Measurements from ENCODE around the gene NINJ1.
"Not testable (repeated sequence)": the region's sequence is repeated elsewhere in the genome, so short reads cannot be mapped to it uniquely, and the experiment has no call there.

NINJ1 gene

DNA sequence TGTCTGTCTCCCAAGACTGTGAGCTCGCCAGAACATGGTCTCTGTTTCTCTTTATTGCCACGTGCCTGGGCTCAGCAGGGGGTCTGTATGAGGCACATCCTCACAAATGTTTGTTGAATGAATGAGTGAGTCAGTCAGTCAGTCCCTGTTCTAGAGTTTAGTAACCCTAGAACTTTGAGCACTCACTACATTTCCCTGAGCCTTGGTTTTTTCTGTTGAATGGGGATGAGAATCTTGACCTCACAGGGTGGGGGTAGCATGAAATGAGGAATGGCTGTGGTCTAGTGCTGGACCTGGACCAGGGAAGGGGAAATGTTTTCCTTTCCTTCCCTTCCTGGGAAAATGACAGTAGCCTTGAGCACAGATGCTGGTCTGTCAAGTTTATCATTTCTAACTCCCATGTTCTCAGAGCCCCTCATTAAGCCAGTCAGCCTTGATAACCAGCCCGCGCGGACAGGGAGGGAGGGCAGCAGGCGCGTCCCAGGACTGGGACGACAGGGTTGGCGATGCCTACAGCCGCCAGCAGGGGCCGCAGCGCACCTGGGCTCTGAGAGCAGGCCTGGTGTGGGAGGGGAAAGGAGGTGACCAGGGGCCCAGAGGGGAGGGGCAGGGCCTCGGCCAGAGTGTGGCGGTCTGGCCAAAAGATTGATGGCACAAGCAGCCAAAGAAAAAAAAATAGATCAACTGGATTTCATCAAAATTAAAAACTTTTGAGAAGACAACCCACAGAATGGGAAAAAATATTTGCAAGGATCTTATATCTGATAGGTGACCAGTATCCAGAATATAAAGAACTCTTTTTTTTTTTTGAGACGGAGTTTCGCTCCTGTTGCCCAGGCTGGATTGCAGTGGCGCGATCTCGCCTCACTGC, 25.8 kb upstream of the NINJ1 start:
- DNase-seq: peak; percentile 67

DNA sequence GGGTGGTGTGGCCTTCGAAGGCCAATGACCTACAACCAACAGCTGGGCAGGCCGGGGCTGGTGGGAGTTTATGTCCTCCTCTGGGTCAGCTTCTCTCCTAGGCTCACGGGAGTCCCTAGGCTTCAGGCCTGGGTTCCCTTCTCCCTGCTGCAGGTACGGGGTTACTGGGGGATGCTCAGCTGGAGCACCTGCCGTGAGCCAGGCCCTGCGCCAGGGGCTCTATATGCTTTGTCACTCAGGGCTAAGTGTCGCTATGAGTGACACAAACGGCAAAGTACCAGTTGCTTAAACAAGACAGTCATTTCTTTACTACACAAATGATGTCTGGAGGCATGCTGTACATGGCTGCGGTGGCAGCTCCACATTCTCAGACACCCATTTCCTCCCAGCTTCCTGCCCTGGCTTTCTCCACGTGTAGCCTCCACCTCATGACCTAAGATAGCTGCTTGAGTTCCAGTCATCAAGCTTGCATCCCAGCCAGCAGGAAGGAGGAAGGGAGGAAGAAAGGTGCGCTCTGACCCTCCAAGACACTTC, 22.5 kb upstream of the NINJ1 start:
- no peak for DNase-seq

DNA sequence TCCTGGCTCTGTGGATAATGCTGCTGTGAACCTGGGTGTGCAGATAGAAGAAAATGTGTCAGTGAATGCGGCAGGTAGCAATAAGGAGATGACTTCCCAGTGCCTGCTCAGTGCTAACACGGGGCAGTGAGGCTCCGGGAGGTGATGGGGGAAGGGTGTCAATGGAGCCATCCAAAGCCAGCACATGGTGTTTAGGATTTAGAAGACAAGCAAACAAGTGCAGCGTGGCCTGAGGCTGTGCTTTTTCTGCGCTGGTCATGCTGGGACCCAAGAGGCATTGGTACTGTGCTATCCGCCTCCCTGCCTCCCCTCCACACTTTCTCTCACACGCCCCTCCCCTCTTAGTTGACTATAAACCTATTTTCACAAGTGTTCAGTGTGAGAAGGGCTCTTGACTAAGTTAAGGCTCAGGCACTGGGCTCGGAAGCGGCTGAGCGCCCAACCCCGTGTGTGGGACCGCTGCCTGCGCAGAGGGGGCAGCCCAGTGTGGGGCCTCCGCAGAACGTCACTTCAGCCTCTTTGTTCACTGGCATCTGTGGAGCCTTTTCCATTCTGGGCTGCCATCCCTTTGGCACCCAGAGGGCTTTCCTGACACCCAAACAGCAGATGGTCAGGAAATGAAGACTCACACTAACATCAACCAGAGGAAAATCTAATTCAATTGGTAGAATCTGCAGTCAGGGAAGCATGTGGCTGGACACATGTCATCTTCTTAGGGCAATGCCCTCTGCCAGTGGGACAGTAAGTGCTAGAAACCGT, 21.8 kb upstream of the NINJ1 start:
- no peak for DNase-seq

DNA sequence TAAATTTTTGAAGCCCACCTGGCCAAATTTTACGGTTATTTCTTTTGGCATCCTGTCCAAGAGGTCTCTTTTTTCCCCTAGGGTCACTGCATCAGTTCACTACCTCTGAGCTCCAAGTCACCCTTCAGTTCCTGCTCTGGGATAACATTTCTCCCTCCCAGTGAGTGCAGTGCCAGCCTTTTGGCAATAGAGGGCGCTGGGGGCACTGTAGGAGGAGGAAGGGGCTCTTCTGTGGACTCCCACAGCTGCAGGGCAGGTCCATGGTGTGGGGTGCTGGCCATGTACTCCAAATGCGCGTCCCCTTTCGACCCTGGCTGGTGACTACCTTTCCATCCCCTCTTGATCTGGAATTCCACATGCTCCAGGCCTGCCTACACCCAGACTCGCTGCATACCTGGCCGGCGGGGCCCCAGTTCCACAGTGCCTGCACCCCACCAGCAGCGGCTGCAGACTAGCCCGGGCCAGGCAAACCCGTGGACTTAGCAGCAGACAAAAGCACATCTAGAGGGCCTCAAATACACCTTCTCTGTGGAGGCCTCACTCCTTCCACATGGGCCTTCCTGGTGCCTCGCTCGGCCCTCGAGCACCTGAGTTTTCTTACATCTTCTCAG, 20.3 kb upstream of the NINJ1 start:
- DNase-seq: peak; percentile 32

DNA sequence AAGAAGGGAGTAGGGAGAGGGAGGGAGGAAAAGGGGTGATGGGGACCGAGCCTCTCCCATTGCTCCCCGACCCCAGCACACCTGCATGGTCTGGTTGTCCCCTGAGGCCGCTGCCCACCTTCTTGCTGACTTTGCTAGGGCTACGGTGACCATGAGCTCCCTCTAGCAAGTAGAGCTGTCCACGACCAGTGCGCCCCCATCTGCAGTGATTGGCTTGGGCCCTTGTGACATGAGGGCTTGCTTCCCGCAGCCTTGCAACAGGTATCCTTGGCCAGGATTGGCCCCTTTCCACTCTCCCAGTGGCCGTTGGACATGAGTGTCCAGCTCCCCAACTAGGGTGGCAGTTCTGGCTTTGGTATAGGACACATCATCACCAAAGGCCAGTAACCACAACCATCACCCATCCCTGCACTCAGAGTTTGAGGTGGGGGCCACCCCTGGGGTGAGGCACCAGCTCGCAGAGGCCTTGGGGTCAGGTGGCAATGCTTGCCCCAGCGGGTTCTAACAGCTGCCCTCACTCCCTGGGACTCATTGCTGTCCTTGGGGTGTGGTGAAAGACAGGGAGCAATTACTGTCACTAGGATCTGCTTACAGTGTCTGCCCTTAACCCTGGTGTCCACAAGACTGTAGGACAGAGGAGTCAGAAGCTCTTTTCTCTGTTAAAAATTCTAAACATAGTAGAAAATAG, 17.2 kb upstream of the NINJ1 start:
- no peak for DNase-seq

DNA sequence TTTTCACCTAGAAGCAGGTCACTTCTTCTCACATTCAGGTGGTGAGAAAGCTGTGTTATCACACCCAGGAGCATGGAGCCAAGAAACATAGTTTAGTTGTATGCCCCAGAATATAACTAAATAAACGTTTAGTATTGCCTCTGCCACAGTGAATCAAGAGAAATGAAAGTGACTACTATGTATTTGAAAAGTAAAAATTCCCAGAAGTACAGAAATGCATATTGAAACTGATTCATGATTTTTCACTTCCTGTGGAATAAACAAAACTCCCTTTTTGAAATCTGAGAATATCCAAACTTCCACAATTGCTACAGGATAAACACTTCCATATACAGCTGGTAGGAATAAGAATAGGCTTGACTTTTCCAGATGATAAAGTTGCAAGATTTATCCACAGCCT, 15.3 kb upstream of the NINJ1 start:
- no peak for DNase-seq

DNA sequence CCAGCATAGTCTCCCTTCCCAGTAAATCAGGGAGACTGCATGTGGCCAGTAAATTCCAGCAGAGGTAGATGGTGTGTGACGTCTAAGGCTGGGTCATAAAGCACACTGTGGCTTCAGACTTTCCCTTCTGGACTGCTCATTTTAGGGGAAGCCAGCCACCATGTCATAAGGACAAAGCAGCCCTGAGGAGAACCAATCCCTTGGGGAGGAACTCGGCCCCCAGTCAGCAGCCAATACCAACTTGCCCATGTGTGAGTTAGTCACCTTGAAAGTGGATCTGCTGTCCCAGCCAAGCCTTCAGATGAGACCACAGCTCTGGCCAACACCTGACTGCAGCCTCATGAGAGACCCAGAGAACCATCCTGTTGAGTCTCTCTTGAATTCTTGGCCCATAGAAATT, 14.7 kb upstream of the NINJ1 start:
- no peak for DNase-seq

DNA sequence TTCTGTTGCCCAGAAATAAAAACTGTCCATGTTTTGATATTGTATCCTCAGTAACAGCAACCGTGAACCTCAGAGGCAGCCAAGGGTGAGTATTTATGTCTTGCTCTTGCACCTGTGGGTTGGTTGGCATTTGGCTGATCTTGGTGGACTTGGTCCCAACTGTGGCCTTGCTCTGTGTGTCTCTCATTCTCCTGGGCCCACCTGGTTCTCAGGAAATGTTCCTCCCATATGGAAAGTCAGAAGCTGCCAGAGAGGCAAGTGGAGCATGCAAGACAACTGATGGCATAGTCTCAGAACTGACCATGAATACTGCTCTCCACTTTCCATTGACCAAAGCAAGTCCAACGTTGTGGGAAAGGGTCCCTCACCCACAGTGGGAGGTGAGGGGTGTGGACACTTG, 13.6 kb upstream of the NINJ1 start:
- DNase-seq: no peak

DNA sequence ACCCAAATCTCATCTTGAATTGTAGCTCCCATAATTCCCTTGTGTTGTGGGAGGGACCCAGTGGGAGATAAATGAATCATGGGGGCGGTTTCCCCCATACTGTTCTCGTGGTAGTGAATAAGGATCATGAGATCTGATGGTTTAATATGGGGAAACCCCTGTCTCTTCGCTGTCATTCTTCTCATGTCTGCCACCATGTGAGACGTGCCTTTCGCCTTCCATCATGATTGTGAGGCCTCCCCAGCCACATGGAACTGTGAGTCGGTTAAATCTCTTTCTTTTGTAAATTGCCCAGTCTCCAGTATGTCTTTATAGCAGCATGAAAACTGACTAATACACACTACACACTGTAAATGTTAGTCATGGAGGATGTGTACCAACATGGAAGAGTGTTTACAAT, 12.6 kb upstream of the NINJ1 start:
- DNase-seq: not testable (repeated sequence)

DNA sequence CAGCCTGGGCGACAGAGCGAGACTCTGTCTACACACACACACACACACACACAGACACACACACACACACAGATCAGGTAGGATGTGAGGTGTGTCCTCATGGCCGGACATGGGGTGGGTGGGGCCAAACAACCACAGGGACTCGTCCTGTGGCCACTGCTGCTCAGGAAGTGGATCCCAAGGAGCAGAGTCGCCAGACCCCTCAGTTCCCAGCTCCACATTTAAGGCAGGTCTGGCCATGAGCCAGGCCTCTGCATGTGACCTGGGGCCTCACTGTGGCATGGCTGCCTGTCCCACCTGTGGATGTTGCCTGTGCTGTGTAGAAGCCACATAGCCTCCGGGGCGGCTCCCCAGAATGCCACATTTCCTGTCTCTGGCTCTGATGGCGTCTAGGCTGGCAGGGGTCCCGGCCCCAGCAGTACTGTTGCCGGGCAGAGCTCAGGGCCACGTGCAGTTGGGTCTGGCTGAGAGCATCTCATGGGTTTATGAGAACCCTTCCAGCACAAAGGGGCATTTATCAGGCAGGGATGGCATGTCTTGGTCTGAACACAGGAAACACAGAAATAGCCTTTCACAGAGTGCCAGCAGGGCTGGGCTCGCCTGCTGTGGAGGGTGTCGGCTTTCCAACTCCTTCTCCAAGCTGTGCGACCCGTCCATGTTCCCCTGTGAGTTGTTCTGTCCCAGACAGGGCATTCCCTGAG, 9.9 kb upstream of the NINJ1 start:
- DNase-seq: peak; percentile 68

DNA sequence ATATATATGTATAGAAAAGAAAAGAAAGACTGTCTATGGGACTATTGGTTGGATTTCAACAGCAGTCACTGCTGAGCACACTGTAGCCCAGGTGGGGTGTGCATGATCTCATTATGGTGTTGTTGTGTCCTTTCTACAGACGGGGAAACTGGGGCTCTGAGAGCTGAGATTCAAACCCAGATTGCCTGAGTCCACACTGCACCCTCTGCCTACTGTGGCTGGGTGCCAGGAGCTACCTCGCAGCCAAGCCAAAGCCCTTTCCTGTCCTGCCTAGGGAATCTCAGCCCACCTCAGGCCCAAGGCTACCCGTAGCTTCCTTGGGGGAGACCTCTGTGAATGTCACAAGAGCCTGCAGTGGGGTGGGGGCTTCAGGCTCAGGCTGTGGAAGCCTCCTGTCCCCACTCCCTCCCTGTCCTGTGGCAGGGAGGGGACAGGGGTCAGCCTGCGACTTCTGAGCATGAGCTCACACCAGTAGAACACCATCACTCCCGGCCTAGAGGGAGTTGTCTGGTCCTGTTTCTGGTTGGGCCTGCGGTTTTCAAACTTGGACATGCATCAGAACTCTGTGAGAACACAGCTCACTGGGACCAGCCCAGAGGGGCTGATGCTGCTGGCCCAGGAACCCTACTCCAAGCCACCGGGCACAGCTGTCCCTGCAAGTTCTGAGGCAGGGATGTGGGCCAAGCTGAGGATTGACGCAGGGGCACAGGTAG, 7.9 kb upstream of the NINJ1 start:
- DNase-seq: no peak

DNA sequence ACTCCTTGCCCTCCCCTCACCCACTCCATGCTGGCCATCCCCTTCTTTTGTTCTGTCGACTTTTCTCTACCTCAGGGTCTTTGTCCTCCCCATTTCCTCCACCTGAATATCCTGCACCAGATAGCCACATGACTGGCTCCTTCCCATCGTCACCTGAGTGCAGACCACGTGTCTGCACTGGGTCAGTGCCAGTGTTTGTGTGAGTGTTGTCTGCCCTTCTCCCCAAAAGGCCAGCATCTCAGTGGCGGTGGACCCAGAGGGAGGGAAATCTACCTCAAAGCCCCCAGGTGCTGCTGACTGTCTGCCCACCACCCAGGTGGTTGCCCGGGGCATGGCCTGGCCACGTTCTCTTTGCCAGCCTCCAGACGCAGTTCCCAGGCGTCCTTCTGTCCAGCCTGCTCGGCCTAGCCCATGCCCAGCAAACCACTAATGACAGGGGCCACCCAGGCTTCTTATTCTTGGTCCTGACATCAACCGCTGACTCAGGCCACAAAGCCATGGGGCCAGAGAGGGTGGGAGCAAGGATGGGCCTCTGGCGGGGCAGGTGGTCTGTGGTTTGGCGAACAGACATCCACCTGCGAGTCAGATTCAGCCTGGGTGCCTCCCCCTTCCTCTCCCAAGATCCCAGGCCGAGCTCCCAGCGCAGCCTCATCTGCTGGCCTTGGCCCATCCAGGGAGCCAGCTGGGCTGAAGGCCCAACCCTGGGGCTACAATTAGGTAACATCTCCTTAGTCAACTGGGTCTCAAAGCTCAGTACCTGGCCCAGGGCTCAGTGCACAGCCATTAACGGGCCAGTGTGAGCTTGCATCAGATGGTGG, 5.5 kb upstream of the NINJ1 start:
- DNase-seq: no peak

DNA sequence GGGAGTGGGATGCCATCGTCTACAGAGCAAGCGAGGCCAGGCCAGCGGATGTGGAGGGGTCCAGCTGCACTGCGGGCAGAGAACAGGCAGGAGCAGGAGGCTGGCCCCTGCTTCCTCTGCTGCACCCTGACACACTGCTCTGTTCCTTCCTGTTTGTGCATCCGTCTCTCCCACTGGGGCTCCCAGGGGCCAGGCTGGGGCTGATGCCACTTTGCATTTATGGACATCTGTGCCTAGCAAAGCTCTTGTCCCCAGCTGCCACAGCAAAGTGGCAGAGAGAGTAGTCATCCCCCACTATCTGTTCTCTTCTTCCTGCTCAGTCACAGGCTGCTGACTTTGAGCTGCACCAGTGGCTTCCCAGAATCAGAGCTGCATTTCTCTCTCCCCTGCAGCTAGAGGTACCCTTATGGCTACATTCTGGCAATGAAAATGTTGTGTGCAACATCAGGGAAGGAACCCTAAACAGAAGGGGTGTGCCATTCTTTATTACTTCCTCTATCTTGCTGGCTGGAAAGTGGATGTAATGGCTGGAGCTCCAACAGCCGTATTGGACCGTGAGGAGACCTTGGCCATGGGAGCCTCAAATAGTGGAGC, 4.2 kb upstream of the NINJ1 start:
- DNase-seq: no peak

DNA sequence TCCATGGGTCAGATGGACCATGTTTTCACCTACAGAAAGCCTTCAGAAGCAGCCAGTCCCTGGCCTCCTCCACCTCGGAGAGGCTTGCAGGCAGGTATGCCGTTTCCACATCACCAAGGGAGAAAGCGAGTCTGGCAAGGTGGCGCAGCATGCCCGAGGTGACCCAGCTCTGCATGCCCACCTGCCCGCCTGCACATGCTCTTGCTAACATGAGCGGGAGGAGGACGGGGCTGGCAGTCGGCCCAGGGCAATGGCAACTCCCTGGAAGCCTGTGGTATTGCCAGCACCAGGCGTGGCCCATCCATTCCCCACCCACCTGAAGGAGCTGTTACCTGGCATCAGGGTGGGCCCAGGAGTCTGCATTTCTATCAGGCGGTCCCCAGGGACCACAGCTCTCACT, 3.3 kb upstream of the NINJ1 start:
- no peak for DNase-seq

DNA sequence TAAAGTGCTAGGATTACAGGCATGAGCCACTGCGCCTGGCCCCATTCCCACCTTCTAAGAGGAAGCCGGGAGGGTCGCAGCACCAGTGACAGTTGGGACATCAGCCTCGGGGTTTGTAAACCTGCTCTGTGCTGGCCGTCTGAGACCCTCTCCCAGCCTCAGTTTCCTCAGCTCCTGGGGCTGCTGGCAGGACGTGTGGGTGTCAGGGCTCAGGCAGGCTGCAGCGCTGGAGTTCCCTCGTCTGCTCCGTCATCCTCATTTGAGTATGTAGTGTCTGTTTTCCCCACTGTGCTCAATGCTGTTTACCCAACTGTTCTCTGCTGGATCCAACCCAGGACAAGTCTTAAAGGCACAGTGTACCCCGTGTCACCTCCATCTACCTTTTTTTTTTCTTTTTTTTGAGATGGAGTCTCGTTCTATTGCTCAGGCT, 2.0 kb upstream of the NINJ1 start:
- no peak for DNase-seq

DNA sequence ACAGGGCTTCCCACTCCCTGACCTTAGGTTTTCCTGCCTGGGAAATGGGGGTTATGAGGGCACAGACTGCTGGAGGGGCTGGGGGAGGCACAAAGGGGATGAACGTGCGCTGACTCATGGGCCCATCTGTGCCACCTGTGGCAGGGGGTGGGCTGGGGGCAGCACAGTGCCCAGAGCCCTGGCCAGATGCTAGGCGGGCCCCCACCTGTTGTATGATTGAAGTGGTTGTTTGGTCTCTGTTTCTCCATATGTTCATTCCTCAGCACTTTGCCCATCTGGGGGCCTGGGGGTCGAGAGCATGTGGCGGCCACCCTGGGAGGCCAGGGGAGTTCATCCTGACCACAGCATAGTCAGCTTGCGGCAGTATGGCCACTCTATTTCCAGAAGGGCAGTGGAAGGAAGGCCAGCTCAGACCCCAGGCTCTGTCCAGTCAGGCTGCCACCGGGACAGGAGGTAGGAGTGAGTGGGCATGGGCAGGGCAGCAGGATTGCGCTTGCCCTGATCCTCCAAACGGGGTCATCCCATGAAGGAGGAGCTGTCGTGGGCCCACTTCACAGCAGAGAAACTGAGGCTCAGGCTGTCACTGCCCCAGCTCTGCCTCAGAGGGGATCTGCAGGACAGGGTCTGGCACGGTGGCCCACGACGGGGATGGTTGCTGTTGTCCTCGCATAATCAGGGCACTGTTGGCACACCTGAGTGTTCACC, 841 bp upstream of the NINJ1 start:
- DNase-seq: no peak

DNA sequence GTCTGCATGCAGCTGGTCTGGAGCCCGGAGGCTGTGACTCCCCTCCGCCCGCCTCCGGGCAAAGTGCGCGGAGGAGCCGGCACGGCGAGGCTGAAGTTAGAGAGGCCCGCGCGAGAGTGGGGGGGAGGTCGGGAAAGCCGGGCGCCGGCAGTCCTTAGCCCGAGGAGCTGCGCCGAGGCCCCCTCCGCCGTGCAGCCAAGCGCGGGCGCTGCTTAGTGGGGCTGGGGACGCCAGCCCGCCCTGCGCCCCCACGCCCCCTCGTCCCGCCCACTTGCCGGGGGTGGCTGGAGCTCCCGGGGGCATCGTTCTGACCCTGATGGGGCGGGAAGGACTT, 403 bp downstream of the NINJ1 start:
- DNase-seq: no peak

DNA sequence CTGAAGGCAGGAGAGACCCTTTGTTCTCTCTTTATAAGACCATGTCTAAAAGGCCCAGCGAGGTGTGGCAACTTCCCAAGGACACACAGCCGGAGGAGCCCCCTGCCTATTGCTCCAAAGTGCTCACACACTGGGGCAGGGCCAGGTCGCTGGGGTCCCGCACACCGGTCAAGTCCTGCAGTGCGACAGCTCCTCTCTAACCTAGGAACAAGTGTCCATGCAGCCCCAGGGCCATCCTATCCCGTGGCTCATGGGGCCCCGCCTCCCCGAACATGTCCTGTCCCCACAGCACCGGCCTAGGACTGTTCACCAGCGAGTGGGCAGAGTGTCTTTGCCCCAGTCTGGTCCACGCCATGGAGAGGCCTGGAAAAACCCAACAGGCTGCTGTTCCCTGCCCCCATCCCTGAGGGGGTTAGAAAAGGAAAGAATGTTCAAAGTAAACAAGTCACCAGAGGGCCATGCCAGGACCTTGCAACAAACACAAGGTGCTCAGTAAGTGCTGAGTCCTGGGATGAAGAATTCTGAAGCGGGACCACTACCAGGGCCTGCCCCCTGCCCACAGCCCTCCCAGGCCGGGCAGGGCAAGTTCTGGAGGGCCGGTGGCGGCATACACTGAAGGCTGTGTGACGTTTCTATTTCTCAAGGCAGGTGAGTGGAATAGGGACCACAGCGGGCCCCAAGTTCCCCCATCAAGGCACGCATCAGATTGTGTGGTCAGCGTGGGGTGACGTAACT, 938 bp downstream of the NINJ1 start:
- DNase-seq: peak; percentile 54

DNA sequence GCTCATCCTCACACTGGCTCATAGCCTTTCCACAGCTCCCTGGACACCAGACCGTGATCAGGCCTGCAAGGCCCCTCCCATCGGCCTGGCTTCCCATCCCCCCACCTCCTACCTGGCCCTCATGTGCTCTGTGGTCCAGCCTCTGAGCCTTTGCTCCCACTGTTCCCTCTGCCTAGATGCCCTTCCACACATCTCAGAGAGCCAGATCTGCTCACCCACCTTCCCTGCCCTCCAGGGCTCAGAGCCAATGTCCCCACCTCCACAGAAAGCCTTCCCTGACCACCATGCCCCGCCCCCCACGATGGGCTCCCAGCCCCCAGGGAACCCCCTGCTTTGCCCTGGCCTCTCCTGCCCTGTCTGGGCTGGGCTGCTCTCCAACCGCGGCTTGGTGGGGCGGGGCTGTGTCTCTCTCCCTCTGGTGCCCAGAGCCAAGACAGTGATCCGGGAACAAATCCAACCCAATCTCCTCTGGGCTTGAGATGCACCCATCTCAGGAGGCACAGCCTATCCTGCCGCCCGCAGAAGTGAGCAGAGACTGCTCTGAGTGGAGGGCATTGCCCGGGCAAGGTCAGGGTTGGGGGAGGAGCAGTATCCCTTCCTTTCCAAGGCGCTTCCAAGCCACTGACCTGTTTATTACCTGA, 1.6 kb downstream of the NINJ1 start:
- DNase-seq: no peak
